ENCODE measurements around the gene HDDC3.
A peak's percentile ranks its signal among the peaks of the same experiment; 100 is the strongest.

HDDC3 gene

GRCh38 chr15:90889736-90890456, 42.5 kb downstream of the HDDC3 start:
- Mint-ChIP-seq H3K27me3 (peaks cover 2% of the 10 kb centered on the region), H3K27ac (peak overlapping the region; percentile 53), H3K36me3 (ENCODE audit: low read depth) (peaks cover 7% of the 10 kb centered on the region), H3K4me1 (ENCODE audit: low read depth) (peaks cover 14% of the 10 kb centered on the region), H3K9me3 (no peaks in the 10 kb centered on the region), H3K4me3 (no peak overlapping the region)
- no peak for DNase-seq

- Mint-ChIP-seq H3K36me3 (ENCODE audit: low read depth) (peaks cover 7% of the 10 kb centered on the region), H3K27me3 (peaks cover 2% of the 10 kb centered on the region), H3K4me3 (no peak overlapping the region), H3K9me3 (no peaks in the 10 kb centered on the region), H3K4me1 (ENCODE audit: low read depth) (peaks cover 15% of the 10 kb centered on the region), H3K27ac (peak overlapping the region; percentile 53)
- no peak for DNase-seq
Measured at GRCh38 chr15:90889313-90889730, 43.0 kb downstream of the HDDC3 start.

GRCh38 chr15:90887037-90887481, 45.3 kb downstream of the HDDC3 start:
- DNase-seq, result no peak
- Mint-ChIP-seq H3K27ac (no peak overlapping the region), H3K36me3 (ENCODE audit: low read depth) (peaks cover 14% of the 10 kb centered on the region)

GRCh38 chr15:90886291-90886614, 46.1 kb downstream of the HDDC3 start:
- H3K27me3 Mint-ChIP-seq, result peaks cover 2% of the 10 kb centered on the region
- peaks cover 22% of the 10 kb centered on the region for H3K36me3 Mint-ChIP-seq (ENCODE audit: low read depth)
- H3K4me1 Mint-ChIP-seq (ENCODE audit: low read depth), result peaks cover 19% of the 10 kb centered on the region
- no peaks in the 10 kb centered on the region for H3K9me3 Mint-ChIP-seq
- no peak overlapping the region for H3K4me3 Mint-ChIP-seq
- no peak for DNase-seq
- H3K27ac Mint-ChIP-seq, result peak overlapping the region; percentile 61

More at GRCh38 chr15:90887037-90887481, 45.3 kb downstream of the HDDC3 start:
- Mint-ChIP-seq H3K27me3 (peaks cover 2% of the 10 kb centered on the region), H3K4me3 (no peak overlapping the region), H3K4me1 (ENCODE audit: low read depth) (peaks cover 19% of the 10 kb centered on the region), H3K9me3 (no peaks in the 10 kb centered on the region)

GRCh38 chr15:90885432-90886290, 46.7 kb downstream of the HDDC3 start:
- DNase-seq, result peak; percentile 88
- Mint-ChIP-seq H3K27me3 (peaks cover 2% of the 10 kb centered on the region), H3K4me1 (ENCODE audit: low read depth) (peaks cover 19% of the 10 kb centered on the region), H3K4me3 (peak overlapping the region; percentile 17), H3K9me3 (no peaks in the 10 kb centered on the region), H3K27ac (peak overlapping the region; percentile 61), H3K36me3 (ENCODE audit: low read depth) (peaks cover 27% of the 10 kb centered on the region)

GRCh38 chr15:90884719-90885431, 47.5 kb downstream of the HDDC3 start:
- H3K4me3 Mint-ChIP-seq, result peak overlapping the region; percentile 17
- no peak for DNase-seq
- peaks cover 19% of the 10 kb centered on the region for H3K4me1 Mint-ChIP-seq (ENCODE audit: low read depth)

GRCh38 chr15:90883976-90884718, 48.2 kb downstream of the HDDC3 start, which contains the start of gene FES:
Gene FES (plus strand): TSS chr15:90884504. CDS start chr15:90885046, 542 bp downstream.
- Mint-ChIP-seq H3K4me3 (peak within 1 kb of the TSS; percentile 17), H3K4me1 (ENCODE audit: low read depth) (peaks cover 17% of the 10 kb centered on the region), H3K27ac (peak within 1 kb of the TSS; percentile 61), H3K27me3 (peaks cover 2% of the 10 kb centered on the region), H3K9me3 (no peaks in the 10 kb centered on the region), H3K36me3 (ENCODE audit: low read depth) (peaks cover 41% of the 10 kb centered on the region)
- no peak for DNase-seq

More at GRCh38 chr15:90884719-90885431, 47.5 kb downstream of the HDDC3 start:
- H3K9me3 Mint-ChIP-seq, result no peaks in the 10 kb centered on the region
- H3K27ac Mint-ChIP-seq, result peak overlapping the region; percentile 61
- H3K27me3 Mint-ChIP-seq, result peaks cover 2% of the 10 kb centered on the region
- H3K36me3 Mint-ChIP-seq (ENCODE audit: low read depth), result peaks cover 34% of the 10 kb centered on the region

GRCh38 chr15:90883526-90883975, 48.8 kb downstream of the HDDC3 start:
- H3K27ac Mint-ChIP-seq, result peak overlapping the region; percentile 50
- H3K4me1 Mint-ChIP-seq (ENCODE audit: low read depth), result peaks cover 17% of the 10 kb centered on the region
- DNase-seq, result no peak
- H3K27me3 Mint-ChIP-seq, result peaks cover 2% of the 10 kb centered on the region
- H3K4me3 Mint-ChIP-seq, result no peak overlapping the region
- peaks cover 47% of the 10 kb centered on the region for H3K36me3 Mint-ChIP-seq (ENCODE audit: low read depth)
- H3K9me3 Mint-ChIP-seq, result no peaks in the 10 kb centered on the region

GRCh38 chr15:90882781-90883525, 49.4 kb downstream of the HDDC3 start:
- Mint-ChIP-seq H3K27ac (peak overlapping the region; percentile 71), H3K4me1 (ENCODE audit: low read depth) (peaks cover 19% of the 10 kb centered on the region), H3K4me3 (no peak overlapping the region), H3K36me3 (ENCODE audit: low read depth) (peaks cover 53% of the 10 kb centered on the region), H3K9me3 (no peaks in the 10 kb centered on the region), H3K27me3 (peaks cover 2% of the 10 kb centered on the region)
- no peak for DNase-seq

GRCh38 chr15:90881978-90882721, 50.2 kb downstream of the HDDC3 start:
- Mint-ChIP-seq H3K27ac (no peak overlapping the region), H3K4me1 (ENCODE audit: low read depth) (peaks cover 19% of the 10 kb centered on the region), H3K9me3 (no peaks in the 10 kb centered on the region), H3K27me3 (no peaks in the 10 kb centered on the region), H3K4me3 (no peak overlapping the region), H3K36me3 (ENCODE audit: low read depth) (peaks cover 61% of the 10 kb centered on the region)
- DNase-seq, result no peak

- Mint-ChIP-seq H3K4me1 (ENCODE audit: low read depth) (peaks cover 21% of the 10 kb centered on the region), H3K27me3 (no peaks in the 10 kb centered on the region), H3K4me3 (no peak overlapping the region), H3K36me3 (ENCODE audit: low read depth) (peaks cover 69% of the 10 kb centered on the region), H3K9me3 (no peaks in the 10 kb centered on the region), H3K27ac (no peak overlapping the region)
- no peak for DNase-seq
Measured at GRCh38 chr15:90881181-90881977, 51.0 kb downstream of the HDDC3 start.

Data from activated T-cell treated with anti-CD3 and anti-CD28 coated beads, Interleukin-2, amount 50 U/mL, for 24 hours (primary cell).